Activated CD4-positive, alpha-beta memory T cell treated with anti-CD3 and anti-CD28 coated beads for 36 hours (primary cell): Measurements from ENCODE around the gene PNMA8A. TPM values are rescaled to one million over a fixed set of nuclear protein-coding genes. Genes with fewer than 3 reads are reported as not detected.

Experiments used
- CTCF ChIA-PET: fragments of 350-600 bp; sonication (Branson Sonifier 250); formaldehyde crosslinking; loops from one replicate; lab custom pipeline; 2021; ENCODE audit warnings: antibody characterized with exemption, inconsistent platforms; lab: Charles Lee
- POLR2A ChIA-PET: fragments of 350-600 bp; sonication (Branson Sonifier 250); formaldehyde crosslinking; loops from one replicate; lab custom pipeline; 2021; ENCODE audit warnings: antibody characterized with exemption; lab: Charles Lee
- DNase-seq: peaks from one replicate; pipeline ENCODE4 v3.0.0-alpha.2; 2020
- H3K27ac Mint-ChIP-seq: one replicate; pipeline ENCODE4 v1.8.0; 2021; ENCODE audit warnings: mixed read lengths
- H3K27me3 Mint-ChIP-seq: one replicate; pipeline ENCODE4 v1.8.0; 2021; ENCODE audit warnings: mixed read lengths
- H3K36me3 Mint-ChIP-seq: one replicate; pipeline ENCODE4 v1.8.0; 2021; ENCODE audit warnings: mixed read lengths
- H3K4me1 Mint-ChIP-seq: one replicate; pipeline ENCODE4 v1.8.0; 2021; ENCODE audit warnings: low read depth, mixed read lengths
- H3K4me3 Mint-ChIP-seq: one replicate; pipeline ENCODE4 v1.8.0; 2021; ENCODE audit warnings: mild to moderate bottlenecking, mixed read lengths
- H3K9me3 Mint-ChIP-seq: one replicate; pipeline ENCODE4 v1.8.0; 2021; ENCODE audit warnings: mixed read lengths
- intact Hi-C: fragments of 100-400 bp; cut with micrococcal nuclease; formaldehyde crosslinking; loops from one replicate; pipeline ENCODE4 v1.15.1; 2023
- total RNA-seq, 2 experiments: library from RNA; stranded (reverse); gene quantifications; one replicate each; pipeline ENCODE4 v1.2.3, GENCODE V29; 2021

PNMA8A gene
- total RNA-seq, 2 experiments from 2014 or later, result 0.17 to 0.44 TPM

GRCh38 chr19:46490774-46491173 is 19.4 kb upstream of the PNMA8A start:
- intact Hi-C loops, result no loop called here
- Mint-ChIP-seq H3K4me3 (no peak overlapping the region), H3K27me3 (peaks cover 71% of the 10 kb centered on the region), H3K36me3 (no peaks in the 10 kb centered on the region), H3K9me3 (no peaks in the 10 kb centered on the region), H3K4me1 (peaks cover 17% of the 10 kb centered on the region), H3K27ac (no peak overlapping the region)
- ChIA-PET POLR2A (no interaction called here), CTCF (interaction anchor here (0.6 to 3.9 kb wide), 4 partner anchors 22 to 90 kb away, joined by 3 to 35 read pairs (median 12); no protein-coding TSS in a partner anchor)
- DNase-seq, result no peak

- Mint-ChIP-seq H3K27me3 (peaks cover 70% of the 10 kb centered on the region), H3K4me1 (peaks cover 16% of the 10 kb centered on the region), H3K4me3 (no peak overlapping the region), H3K9me3 (no peaks in the 10 kb centered on the region), H3K36me3 (no peaks in the 10 kb centered on the region), H3K27ac (no peak overlapping the region)
- ChIA-PET CTCF (interaction anchor here (0.6 to 3.9 kb wide), 7 partner anchors 19 to 209 kb away, joined by 3 to 59 read pairs (median 22); no protein-coding TSS in a partner anchor), POLR2A (no interaction called here)
- intact Hi-C loops, result loop anchor here (1.0 kb wide), 1 partner anchor 24 kb away; no protein-coding TSS in a partner anchor
- DNase-seq, result no peak
Measured at GRCh38 chr19:46489445-46490272, 18.3 kb upstream of the PNMA8A start.

- Mint-ChIP-seq H3K4me1 (peaks cover 8% of the 10 kb centered on the region), H3K36me3 (no peaks in the 10 kb centered on the region), H3K9me3 (no peaks in the 10 kb centered on the region), H3K4me3 (no peak overlapping the region), H3K27ac (no peak overlapping the region), H3K27me3 (peaks cover 64% of the 10 kb centered on the region)
- intact Hi-C loops, result loop anchor here (1.0 kb wide), 2 partner anchors 86 to 93 kb away; no protein-coding TSS in a partner anchor
- DNase-seq, result no peak
- ChIA-PET POLR2A (no interaction called here), CTCF (interaction anchor here (0.8 to 3.8 kb wide), 6 partner anchors 25 to 93 kb away, joined by 3 to 59 read pairs (median 20); no protein-coding TSS in a partner anchor)
Measured at GRCh38 chr19:46488551-46488950, 17.2 kb upstream of the PNMA8A start.

- H3K4me3 Mint-ChIP-seq, result no peak overlapping the region
- peaks cover 62% of the 10 kb centered on the region for H3K27me3 Mint-ChIP-seq
- H3K9me3 Mint-ChIP-seq, result no peaks in the 10 kb centered on the region
- H3K27ac Mint-ChIP-seq, result no peak overlapping the region
- intact Hi-C loops, result loop anchor here (1.0 kb wide), 2 partner anchors 86 to 93 kb away; no protein-coding TSS in a partner anchor
- peaks cover 8% of the 10 kb centered on the region for H3K4me1 Mint-ChIP-seq
- ChIA-PET POLR2A (no interaction called here), CTCF (interaction anchor here (0.8 to 3.8 kb wide), 12 partner anchors 17 to 207 kb away, joined by 3 to 59 read pairs (median 6); no protein-coding TSS in a partner anchor)
- no peaks in the 10 kb centered on the region for H3K36me3 Mint-ChIP-seq
- DNase-seq, result peak; percentile 83
Measured at GRCh38 chr19:46487802-46488445, 16.6 kb upstream of the PNMA8A start.

GRCh38 chr19:46487178-46487801 is 15.9 kb upstream of the PNMA8A start:
- intact Hi-C loops, result no loop called here
- peaks cover 65% of the 10 kb centered on the region for H3K27me3 Mint-ChIP-seq
- no peaks in the 10 kb centered on the region for H3K36me3 Mint-ChIP-seq
- ChIA-PET POLR2A (interaction anchor here (0.6 kb wide), 1 partner anchor 127 kb away, joined by 3 read pairs; no protein-coding TSS in a partner anchor), CTCF (interaction anchor here (0.8 to 3.8 kb wide), 10 partner anchors 17 to 206 kb away, joined by 3 to 59 read pairs (median 8); no protein-coding TSS in a partner anchor)
- no peaks in the 10 kb centered on the region for H3K9me3 Mint-ChIP-seq
- H3K4me3 Mint-ChIP-seq, result no peak overlapping the region
- DNase-seq, result no peak
- no peak overlapping the region for H3K27ac Mint-ChIP-seq
- peaks cover 8% of the 10 kb centered on the region for H3K4me1 Mint-ChIP-seq

GRCh38 chr19:46486358-46486757 is 15.0 kb upstream of the PNMA8A start:
- no peaks in the 10 kb centered on the region for H3K9me3 Mint-ChIP-seq
- no peak for DNase-seq
- H3K36me3 Mint-ChIP-seq, result no peaks in the 10 kb centered on the region
- peaks cover 64% of the 10 kb centered on the region for H3K27me3 Mint-ChIP-seq
- ChIA-PET CTCF (interaction anchor here (0.6 to 1.2 kb wide), 2 partner anchors 84 to 207 kb away, joined by 3 to 4 read pairs; no protein-coding TSS in a partner anchor), POLR2A (no interaction called here)
- peaks cover 8% of the 10 kb centered on the region for H3K4me1 Mint-ChIP-seq
- H3K27ac Mint-ChIP-seq, result no peak overlapping the region
- no peak overlapping the region for H3K4me3 Mint-ChIP-seq
- intact Hi-C loops, result no loop called here

GRCh38 chr19:46484656-46485055 is 13.3 kb upstream of the PNMA8A start:
- ChIA-PET POLR2A (interaction anchor here (0.6 kb wide), 1 partner anchor 15 kb away, joined by 3 read pairs; no protein-coding TSS in a partner anchor), CTCF (interaction anchor here (0.6 to 3.7 kb wide), 5 partner anchors 30 to 379 kb away, joined by 3 to 18 read pairs (median 4); no protein-coding TSS in a partner anchor)
- no peak overlapping the region for H3K4me3 Mint-ChIP-seq
- no peaks in the 10 kb centered on the region for H3K9me3 Mint-ChIP-seq
- no peaks in the 10 kb centered on the region for H3K36me3 Mint-ChIP-seq
- intact Hi-C loops, result no loop called here
- H3K27me3 Mint-ChIP-seq, result peaks cover 57% of the 10 kb centered on the region
- DNase-seq, result no peak
- peaks cover 5% of the 10 kb centered on the region for H3K4me1 Mint-ChIP-seq
- no peak overlapping the region for H3K27ac Mint-ChIP-seq

- CTCF ChIA-PET, result interaction anchor here (0.8 to 3.7 kb wide), 3 partner anchors 25 to 87 kb away, joined by 3 to 18 read pairs (median 4); no protein-coding TSS in a partner anchor
Measured at GRCh38 chr19:46482631-46483030, 11.3 kb upstream of the PNMA8A start.

GRCh38 chr19:46481947-46482346 is 10.6 kb upstream of the PNMA8A start:
- no peaks in the 10 kb centered on the region for H3K36me3 Mint-ChIP-seq
- POLR2A ChIA-PET, result no interaction called here
- DNase-seq, result no peak
- H3K4me1 Mint-ChIP-seq, result peaks cover 4% of the 10 kb centered on the region
- no peak overlapping the region for H3K4me3 Mint-ChIP-seq
- H3K27ac Mint-ChIP-seq, result no peak overlapping the region
- H3K27me3 Mint-ChIP-seq, result peaks cover 47% of the 10 kb centered on the region
- CTCF ChIA-PET, result interaction anchor here (3.7 kb wide), 1 partner anchor 86 kb away, joined by 18 read pairs; no protein-coding TSS in a partner anchor
- intact Hi-C loops, result no loop called here
- no peaks in the 10 kb centered on the region for H3K9me3 Mint-ChIP-seq

More at GRCh38 chr19:46482631-46483030, 11.3 kb upstream of the PNMA8A start:
- H3K27ac Mint-ChIP-seq, result no peak overlapping the region
- no peak overlapping the region for H3K4me3 Mint-ChIP-seq
- peaks cover 52% of the 10 kb centered on the region for H3K27me3 Mint-ChIP-seq
- POLR2A ChIA-PET, result no interaction called here
- peaks cover 4% of the 10 kb centered on the region for H3K4me1 Mint-ChIP-seq
- no peaks in the 10 kb centered on the region for H3K36me3 Mint-ChIP-seq
- no peaks in the 10 kb centered on the region for H3K9me3 Mint-ChIP-seq
- no peak for DNase-seq
- intact Hi-C loops, result no loop called here

GRCh38 chr19:46481223-46481848 is 10.0 kb upstream of the PNMA8A start:
- POLR2A ChIA-PET, result no interaction called here

GRCh38 chr19:46480415-46480814 is 9.1 kb upstream of the PNMA8A start:
- DNase-seq, result no peak
- H3K9me3 Mint-ChIP-seq, result no peaks in the 10 kb centered on the region
- H3K27me3 Mint-ChIP-seq, result peaks cover 39% of the 10 kb centered on the region
- intact Hi-C loops, result no loop called here
- ChIA-PET POLR2A (interaction anchor here (0.5 kb wide), 1 partner anchor 69 kb away, joined by 3 read pairs; no protein-coding TSS in a partner anchor), CTCF (no interaction called here)
- H3K4me1 Mint-ChIP-seq, result peaks cover 4% of the 10 kb centered on the region
- no peak overlapping the region for H3K4me3 Mint-ChIP-seq
- no peak overlapping the region for H3K27ac Mint-ChIP-seq
- no peaks in the 10 kb centered on the region for H3K36me3 Mint-ChIP-seq

More at GRCh38 chr19:46481223-46481848, 10.0 kb upstream of the PNMA8A start:
- peaks cover 41% of the 10 kb centered on the region for H3K27me3 Mint-ChIP-seq
- H3K36me3 Mint-ChIP-seq, result no peaks in the 10 kb centered on the region
- H3K4me1 Mint-ChIP-seq, result peaks cover 4% of the 10 kb centered on the region
- DNase-seq, result no peak
- no peak overlapping the region for H3K27ac Mint-ChIP-seq
- no peak overlapping the region for H3K4me3 Mint-ChIP-seq
- intact Hi-C loops, result no loop called here
- CTCF ChIA-PET, result no interaction called here
- H3K9me3 Mint-ChIP-seq, result no peaks in the 10 kb centered on the region
